Uterus (tissue), 2 donors: ENCODE data around the gene PTPRG.

Experiments
- POLR2A ChIP-seq, 2 donors: fragments of 450-650 bp; IDR thresholded peaks; one replicate each; pipeline ENCODE4 v1.6.1; 2016; ENCODE audit warnings: antibody characterized with exemption in 2 of 2, mild to moderate bottlenecking in 1 of 2, moderate library complexity in 1 of 2
- TF ChIP-seq, protein P1 (sequence below), 4 experiments: fragments of 200-600 bp in 2 of 4; fragments of 450-650 bp in 2 of 4; sonication (generic) in 2 of 4; IDR thresholded peaks; one replicate each; pipeline ENCODE4 v1.5.1; 2016 to 2019; ENCODE audit warnings: antibody characterized with exemption in 4 of 4, mild to moderate bottlenecking in 2 of 4, moderate library complexity in 1 of 4

DNA sequence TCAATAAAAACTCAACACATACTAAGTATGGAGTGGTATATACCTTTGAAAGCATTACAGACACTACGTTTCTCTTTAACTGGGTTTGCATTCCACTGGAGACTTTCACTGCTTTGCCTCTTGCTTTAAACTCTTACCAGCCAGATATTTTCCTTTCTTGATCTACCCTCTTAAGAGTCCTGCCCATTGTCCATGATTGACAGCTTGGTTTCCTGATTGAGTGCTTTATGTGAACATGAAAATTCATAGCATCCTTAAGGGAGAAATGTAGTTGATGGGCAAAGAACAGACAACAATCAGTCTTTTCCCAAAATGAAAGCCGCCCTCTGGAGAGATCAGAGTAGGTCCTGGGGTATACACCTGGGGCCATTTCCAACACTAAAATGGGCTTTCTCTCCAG, 78.6 kb downstream of the PTPRG start:
- TF ChIP-seq, protein P1, sequence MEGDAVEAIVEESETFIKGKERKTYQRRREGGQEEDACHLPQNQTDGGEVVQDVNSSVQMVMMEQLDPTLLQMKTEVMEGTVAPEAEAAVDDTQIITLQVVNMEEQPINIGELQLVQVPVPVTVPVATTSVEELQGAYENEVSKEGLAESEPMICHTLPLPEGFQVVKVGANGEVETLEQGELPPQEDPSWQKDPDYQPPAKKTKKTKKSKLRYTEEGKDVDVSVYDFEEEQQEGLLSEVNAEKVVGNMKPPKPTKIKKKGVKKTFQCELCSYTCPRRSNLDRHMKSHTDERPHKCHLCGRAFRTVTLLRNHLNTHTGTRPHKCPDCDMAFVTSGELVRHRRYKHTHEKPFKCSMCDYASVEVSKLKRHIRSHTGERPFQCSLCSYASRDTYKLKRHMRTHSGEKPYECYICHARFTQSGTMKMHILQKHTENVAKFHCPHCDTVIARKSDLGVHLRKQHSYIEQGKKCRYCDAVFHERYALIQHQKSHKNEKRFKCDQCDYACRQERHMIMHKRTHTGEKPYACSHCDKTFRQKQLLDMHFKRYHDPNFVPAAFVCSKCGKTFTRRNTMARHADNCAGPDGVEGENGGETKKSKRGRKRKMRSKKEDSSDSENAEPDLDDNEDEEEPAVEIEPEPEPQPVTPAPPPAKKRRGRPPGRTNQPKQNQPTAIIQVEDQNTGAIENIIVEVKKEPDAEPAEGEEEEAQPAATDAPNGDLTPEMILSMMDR (IDR thresholded peaks at IDR 0.05) = no peak
- TF ChIP-seq POLR2A (IDR thresholded peaks at IDR 0.05) = no peak
